Activated T-cell treated with anti-CD3 and anti-CD28 coated beads for 48 hours (primary cell): ENCODE results near the gene OGG1.

Experiments used
- DNase-seq: peaks from one replicate; pipeline ENCODE4 v3.0.0-alpha.2; 2020; ENCODE audit warnings: low read depth

Gene OGG1

DNA sequence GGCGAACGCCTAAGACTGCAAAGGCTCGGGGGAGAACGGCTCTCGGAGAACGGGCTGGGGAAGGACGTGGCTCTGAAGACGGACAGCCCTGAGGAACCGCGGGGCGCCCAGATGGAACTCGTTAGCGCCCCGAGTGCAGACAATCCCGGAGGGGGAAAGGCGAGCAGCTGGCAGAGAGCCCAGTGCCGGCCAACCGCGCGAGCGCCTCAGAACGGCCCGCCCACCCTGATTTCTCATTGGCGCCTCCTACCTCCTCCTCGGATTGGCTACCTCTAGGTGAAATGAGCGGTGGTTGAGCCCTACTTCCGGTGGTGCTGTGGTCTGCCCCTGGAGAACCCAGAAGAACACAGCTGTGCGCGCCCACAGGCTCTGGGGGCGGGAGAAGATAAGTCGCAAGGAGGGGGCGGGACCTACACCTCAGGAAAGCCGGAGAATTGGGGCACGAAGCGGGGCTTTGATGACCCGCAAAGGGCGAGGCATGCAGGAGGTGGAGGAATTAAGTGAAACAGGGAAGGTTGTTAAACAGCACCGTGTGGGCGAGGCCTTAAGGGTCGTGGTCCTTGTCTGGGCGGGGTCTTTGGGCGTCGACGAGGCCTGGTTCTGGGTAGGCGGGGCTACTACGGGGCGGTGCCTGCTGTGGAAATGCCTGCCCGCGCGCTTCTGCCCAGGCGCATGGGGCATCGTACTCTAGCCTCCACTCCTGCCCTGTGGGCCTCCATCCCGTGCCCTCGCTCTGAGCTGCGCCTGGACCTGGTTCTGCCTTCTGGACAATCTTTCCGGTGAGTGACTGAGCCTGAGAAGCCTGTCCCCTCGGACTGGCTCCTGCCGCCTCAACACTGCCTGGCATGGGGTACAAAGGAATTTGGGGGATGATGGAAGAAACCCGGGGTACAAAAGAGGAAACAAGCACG is at the start of gene OGG1:
Gene OGG1 (plus strand): TSS at position 308 of the 911 bp plus-strand sequence. CDS start 335 bp downstream, at position 643.
- peak; percentile 93 for DNase-seq

DNA sequence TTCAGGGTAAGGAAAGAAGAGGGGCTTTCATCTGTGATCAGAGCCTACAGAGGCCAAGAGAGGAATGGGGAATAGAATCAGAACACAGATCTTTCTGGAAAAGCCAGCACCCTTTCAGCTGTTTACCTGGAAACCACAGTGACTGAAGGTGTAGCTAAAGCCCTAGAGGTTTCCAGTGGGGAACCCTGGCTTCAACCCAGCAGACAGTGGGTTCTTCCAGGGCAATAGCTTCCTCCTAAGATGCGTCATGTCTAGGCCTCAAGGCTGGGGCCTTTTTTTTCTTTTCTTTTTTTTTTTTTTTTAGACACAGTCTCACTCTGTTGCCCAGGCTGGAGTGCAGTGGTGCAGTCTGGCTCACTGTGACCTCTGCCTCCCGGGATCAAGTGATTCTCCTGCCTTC is 49.2 kb upstream of the OGG1 start:
- DNase-seq = no peak

DNA sequence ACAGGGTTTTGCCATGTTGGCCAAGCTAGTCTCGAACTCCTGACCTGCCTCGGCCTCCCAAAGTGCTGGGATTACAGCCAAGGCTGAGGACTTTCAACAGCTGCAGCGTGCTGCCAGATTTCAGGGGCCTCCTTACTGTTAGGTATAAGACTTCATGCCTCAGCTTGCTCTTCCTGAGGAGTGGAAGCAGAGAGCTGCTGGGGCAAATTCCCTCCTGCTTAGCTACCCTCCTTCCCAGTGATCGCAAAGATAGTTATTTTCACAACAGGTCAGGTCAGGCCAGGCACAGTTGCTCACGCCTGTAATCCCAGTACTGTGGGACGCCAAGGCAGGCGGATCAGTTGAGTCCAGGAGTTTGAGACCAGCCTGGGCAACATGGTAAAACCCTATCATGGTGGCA is 48.7 kb upstream of the OGG1 start:
- DNase-seq = no peak

DNA sequence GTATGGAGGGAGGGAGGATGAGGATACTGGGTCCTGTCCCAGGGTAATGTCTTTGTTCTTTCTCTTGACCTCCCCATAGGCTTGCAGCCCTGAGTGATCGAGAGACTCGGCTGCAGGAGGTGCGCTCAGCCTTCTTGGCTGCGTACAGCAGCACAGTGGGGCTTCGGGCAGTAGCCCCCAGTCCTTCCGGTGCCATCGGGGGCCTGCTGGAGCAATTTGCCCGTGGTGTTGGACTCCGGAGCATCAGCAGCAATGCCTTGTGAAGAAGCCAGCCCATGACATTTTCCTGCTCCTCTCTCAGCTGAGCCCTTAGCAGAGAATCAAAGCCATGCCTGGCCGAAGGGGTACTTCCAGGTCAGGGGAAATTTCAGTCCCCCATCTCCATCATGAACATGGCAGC is 48.0 kb upstream of the OGG1 start:
- no peak for DNase-seq

DNA sequence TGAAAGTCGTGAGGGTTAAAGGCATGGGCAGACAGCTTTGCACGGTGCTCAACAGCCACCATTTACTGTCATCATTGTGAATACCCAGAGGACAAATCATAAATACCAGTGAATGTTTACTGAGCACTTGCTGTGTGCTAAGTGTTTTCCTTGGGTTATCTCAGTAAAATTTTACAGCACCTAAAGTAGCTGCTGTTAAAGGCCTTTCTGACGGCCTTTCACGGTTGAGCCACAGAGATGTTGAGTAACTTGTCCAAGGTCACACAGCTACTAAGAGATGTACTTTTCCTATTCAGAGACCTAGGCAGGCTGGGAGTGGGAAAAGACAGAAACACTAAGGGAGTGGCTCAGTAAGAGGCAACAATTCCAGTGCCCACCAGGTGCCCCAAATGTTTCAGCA is 46.5 kb upstream of the OGG1 start:
- DNase-seq = no peak

DNA sequence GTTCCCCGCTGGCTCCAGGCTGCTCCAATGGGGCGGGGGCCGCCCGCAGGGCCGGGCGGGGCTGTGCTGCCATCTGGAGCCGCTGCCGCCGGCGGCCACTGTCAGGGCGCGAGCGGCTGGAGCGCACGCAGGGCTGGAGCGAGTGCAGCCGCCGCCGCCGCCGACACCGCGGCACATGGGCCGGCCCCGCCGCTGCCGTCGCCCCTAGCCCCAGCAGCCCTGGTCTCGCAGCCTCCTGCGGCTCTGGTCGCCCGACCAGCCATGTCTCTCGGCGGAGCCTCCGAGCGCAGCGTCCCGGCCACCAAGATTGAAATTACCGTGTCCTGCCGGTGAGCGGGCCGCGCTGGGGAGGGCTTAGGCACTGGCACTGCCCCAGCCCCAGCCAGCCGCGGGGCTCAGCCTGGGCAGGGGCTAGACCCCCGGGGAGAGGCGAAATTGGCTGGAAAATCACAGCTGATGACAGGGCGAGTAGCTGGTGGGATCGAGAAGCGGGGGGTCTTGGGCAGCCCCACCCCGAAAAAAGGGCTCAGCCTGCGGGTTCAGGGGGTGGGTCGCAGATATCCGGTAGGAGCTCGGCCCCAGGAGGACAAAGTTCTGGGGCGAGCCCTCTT is 45.9 kb upstream of the OGG1 start, which contains the start of gene CPNE9:
Gene CPNE9 (plus strand): TSS at position 98 of the 611 bp plus-strand sequence. CDS start 164 bp downstream, at position 262.
- DNase-seq = no peak

DNA sequence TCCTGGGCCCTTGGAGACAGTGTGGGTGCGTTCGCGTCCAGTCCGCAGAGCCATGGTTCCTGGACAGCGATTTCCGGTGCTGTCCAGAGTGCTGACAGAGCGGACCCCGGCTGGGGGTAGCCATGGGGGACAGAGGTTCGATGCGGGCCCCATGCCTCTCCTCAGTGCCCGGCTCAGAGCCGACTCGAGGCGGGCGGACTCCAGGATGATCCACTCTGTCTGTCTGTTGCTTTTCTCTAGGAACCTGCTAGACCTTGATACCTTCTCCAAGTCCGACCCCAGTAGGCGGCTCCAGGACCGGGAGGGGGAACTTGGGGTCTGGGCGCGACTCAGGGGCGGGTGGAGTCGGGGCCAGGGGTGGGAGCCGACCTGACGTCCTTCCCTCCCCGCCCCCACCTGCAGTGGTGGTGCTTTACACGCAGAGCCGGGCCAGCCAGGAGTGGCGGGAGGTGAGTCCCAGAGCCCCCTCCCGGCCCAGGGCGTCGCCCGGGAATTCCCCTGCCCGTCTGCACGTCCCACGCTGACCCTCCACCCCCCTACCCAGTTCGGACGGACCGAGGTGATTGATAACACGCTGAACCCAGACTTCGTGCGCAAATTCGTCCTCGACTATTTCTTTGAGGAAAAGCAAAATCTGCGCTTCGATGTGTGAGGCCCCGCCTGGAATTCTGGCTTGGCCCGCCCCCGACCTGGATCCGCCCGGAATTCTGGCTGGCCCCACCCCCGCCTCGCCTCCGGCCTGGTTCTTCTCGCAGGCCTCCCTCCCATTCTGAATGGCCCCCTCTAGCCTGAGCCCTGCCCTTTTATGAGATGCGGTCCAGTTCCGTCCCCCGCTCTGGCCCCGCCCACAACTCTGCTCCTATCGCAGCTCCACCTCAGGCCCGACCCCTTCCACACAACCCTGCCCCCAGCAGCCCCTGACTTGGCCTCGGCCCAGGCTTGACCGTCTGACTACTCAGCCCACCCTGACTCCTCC is 45.1 kb upstream of the OGG1 start:
- no peak for DNase-seq

DNA sequence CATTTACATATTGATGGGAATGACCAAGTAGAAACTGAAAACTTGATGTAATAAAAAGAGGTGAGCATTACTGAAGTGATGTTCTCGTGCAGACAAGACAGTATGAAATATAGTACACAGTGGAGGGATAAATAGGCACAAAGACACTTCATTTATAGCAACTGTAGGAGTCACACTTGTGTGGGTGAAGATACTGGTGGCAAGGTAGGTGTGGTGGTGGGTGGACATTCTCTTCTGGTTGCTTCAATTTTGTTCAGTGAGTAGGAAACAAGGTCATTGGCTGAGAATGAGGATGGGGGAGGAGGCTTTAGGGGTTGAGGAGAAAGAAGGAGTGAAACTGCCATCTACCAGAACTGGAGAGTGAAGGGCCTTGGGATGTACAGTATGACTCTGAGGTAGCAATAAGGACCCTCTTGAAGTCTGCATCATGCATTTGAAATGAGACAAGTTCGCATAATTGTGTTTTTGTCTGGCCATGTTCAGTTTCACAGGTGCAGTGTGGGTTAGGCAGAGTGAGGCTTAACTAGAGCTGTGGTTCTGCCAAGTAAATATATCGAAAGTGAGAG is 39.5 kb upstream of the OGG1 start:
- no peak for DNase-seq

DNA sequence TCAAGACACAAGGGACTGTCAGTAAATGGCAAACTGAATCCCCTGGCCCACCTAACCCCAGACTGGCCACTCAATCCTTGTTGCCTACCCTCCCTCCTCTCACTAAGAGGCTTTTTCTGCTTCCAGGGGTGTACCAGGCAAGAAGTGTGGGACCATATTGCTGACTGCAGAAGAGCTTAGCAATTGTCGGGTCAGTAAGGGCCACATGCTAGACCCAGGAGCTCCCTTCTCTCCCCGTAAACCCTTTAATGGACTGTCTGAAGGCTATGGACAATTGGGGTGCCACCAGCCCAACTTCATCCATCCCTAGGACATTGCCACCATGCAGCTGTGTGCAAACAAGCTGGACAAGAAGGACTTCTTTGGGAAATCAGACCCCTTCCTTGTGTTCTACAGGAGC is 37.3 kb upstream of the OGG1 start:
- no peak for DNase-seq

DNA sequence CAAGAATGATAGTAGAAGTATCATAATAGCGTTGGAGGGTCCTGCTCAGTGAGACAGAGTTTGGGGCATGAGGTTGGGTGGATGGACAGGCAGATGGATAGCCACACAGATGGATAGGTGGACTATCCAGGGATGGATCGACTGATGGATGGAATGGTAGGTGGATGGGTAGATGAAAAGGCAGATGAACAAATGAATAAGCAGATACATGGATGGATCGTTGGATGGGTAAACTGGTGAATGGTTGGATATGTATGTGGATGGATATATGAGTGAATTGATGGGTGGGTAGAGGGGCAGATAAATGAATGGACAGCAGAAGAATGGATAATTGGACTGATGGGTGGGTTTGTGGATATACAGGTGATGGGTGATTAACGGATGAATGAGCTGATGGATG is 36.6 kb upstream of the OGG1 start:
- DNase-seq = no peak

DNA sequence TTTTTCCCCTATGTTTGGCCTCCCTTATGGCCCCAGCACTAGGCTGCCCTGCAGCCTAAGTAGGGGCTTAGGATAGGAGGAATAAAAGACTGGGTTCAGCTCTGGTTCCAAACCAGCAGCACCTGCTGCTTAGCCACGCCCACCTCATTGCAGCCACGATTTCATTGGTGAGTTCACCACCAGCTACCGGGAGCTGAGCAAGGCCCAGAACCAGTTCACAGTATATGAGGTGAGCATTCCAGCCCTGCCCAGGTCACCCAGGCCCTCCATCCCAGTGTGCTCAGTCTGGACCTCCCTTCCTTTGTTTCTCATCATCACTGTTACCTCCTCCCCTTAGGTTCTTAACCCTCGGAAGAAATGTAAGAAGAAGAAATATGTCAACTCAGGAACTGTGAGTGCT is 34.6 kb upstream of the OGG1 start:
- DNase-seq = no peak

DNA sequence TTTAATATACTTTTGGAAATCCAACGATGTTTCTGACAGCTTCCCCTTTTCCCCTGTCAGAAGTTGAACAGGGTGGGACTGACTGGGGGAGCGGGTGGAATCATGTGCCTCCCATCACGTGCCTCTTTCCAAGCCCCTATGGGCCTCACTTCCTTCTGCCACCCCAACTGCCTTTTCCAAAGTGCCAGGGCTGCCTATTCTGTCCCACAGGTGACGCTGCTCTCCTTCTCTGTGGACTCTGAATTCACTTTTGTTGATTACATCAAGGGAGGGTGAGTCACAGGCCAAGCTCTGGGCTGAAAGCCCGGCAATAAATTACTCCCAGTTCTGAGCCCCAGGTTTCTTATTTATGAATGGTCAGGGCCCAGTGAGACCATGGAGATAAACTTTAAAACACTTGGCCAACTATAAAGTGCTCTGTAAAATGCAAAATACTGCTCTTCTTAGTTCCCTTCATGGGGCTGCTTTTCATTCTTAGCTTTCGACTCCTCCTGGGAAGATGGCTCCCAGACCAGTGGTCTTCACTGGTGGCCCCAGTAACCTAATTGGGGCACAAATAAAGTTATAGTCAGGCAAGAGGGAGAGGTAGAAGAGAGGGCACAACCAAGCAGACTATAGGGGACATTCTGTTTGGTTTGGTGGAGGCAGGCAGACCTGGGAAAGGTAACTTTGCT is 33.9 kb upstream of the OGG1 start:
- DNase-seq = peak; percentile 33

DNA sequence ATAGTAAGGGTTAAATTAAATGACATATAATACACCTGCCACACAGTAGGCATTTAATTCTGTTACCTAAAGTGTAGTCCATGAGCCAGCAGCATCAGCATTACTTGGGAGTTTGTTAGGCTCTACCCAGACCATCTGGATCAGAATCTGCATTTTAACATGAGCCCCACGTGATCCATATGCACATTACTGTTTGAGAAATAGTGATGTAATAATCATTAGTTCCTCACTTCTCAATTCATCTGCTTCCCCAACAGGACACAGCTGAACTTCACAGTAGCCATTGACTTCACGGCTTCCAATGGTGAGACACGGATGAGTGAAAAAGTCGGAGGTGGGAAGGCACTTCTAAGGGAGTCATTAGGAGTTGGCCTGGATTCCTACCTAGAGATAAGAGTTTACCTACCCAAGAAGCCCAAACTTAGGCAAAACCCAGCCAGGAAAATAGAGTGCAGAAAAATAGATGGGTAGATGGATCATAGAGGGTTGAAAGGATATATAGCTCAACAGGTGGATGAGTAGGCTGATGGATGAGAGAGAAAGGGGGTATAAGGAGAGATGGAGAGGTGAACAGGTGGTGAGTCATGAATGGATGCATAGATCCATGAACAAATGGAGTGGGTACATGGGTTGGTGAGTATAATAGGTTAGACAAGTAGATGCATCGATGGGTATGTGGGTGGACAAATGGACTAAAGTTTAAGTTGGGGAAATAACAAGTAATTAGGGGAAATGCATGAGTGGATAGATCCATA is 32.8 kb upstream of the OGG1 start:
- DNase-seq = no peak

DNA sequence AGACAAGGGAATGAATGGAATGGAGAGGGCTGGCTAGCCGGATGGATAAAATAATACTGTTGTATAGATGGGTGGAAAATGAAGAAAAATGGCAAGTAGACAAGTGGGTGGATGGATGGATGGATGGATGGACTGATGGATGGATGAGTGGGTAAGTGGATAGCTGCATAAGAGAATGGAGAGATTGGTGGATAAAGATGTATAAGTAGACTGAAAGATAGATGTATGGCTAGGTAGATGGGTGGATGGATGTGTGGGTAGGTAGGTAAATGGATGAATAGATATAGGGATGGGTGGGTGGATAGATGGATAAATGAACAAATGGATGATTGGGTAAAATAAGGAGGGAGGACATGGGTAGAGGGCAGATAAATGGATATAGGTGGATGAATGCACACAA is 32.2 kb upstream of the OGG1 start:
- DNase-seq = no peak

DNA sequence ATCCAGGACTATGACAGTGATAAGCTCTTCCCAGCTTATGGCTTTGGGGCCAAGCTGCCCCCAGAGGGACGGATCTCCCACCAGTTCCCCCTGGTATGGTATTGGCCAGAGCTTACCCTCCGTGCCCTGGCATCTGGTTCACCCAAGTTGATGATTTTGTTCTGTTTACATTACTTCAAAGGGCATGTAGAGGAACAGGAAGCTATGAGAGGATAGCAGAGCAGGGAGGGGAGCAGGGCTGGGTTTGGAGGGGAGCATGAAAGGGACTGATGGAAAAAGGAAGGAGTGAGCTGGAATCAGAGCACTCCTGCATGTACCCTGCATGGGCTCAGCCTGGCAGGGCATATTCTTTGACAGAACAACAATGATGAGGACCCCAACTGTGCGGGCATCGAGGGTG is 31.6 kb upstream of the OGG1 start:
- no peak for DNase-seq

DNA sequence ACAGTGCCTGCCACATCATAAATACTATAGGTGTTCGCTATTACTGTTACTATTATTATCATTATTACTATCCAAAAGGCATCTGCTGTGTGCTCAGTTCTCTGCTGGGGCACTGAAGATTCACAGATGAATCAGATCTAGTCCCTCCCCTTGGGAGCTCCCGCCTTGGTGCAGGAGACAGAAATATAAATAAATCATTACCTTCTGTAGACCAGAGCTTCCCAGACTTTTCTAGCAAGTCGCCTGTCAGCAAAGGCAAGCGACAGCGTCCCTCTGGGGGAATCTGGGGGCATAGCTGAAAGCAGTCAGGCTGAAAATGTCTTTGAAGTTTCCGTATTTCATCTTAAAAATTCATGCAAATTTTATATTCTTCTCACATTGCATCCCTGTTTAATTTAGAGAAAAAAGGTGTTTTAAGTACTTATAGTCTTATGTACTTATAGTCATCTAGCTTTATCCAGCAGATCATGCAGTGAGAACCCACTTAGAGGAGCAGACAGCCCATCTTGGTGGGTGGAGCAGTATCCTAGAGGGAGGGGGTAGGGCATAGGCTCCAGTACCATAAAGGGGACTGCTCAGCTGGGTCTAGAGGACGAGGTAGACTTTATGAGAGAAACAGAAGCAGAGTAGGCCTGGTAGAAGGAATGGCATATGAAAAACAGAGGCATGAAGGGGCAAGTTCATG is 28.6 kb upstream of the OGG1 start:
- no peak for DNase-seq

DNA sequence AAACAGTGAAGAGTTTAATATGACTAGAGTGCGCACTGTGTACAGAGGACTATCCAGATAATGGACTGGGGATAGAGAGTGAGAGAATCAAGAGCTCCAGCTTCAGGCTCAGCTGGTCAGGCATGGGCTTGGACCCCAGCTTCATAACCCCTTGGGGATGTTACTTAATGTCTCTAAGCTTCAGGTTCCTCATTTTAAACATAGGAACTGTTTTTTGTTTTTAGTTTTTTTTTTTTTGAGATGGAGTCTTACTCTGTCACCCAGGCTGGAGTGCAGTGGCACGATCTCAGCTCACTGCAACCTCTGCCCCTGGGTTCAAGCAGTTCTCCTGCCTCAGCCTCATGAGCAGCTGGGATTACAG is 28.1 kb upstream of the OGG1 start:
- no peak for DNase-seq

DNA sequence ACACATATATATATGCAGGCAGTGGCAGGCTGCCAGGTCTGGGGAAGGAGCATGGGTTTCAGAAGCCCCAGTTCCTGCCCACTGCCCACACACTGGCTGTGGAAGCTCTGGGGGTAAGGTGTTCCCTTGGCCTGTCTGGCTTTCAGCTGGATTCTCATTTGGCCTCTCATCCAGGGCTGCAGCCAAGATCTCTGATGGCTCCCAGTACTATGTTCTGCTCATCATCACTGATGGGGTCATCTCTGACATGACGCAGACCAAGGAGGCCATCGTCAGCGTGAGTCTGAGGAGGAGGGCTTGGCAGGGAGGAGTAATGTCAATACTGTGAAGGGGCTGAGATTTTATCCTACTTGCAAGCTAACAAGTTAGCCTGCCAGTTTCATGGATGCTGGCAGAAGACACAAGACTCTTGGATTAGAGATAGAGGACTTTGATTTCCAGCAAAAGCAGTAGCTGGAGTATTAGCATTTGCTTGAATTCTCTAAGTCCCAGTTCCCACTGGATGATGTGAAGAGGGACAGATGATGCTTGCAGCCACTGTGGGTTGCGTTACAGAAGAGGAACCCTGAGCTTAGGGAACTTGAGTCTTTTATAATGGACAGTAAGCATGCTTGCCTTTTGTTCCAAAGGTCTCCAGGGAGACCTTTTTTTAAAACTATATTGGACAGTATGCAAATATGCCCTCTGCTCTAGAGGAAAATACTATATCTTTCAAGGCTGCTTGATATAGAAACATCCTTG is 23.8 kb upstream of the OGG1 start:
- no peak for DNase-seq

DNA sequence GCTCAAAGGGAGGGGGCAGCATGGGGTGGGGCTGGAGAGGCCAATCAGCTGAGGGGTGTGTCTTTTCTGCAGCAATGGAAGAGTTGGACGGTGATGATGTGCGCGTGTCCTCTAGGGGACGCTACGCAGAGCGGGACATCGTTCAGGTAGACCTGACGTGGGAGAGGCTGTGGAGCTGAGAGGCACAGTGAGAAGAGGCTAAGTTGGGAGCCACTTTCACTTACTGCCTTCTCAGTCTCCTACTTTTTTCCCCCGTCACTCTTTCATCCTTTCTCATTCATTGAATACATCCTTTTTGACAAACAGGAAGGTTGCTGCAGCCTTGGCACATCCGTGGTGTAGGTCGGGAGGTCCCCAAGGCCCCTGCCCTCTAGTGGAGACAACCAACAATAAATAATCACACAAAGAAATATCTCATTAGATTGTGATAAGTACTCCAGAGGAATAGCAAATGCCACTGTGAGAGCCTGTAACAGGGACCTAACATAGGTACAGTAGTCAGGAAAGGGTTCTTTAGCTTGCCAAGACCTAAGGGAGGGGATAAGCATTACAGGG is 22.6 kb upstream of the OGG1 start:
- peak; percentile 56 for DNase-seq
